Effector memory CD4-positive, alpha-beta T cell (primary cell): Measurements from ENCODE around the gene TDP1.

Experiments
- DNase-seq, 3 donors: peaks; one replicate each; pipeline ENCODE4 v3.0.0-alpha.2; 2020
- H3K27ac ChIP-seq: 2 replicates; pipeline ENCODE4 v1.7.0; 2013; ENCODE audit warnings: mild to moderate bottlenecking, low read length, moderate library complexity; ENCODE audit not compliant: insufficient read depth, poor library complexity, severe bottlenecking
- H3K27me3 ChIP-seq: replicated peaks from 2 replicates; pipeline ENCODE4 v1.7.0; 2013; ENCODE audit warnings: mild to moderate bottlenecking, low read length; ENCODE audit not compliant: insufficient read depth, control insufficient read depth, poor library complexity, severe bottlenecking
- H3K36me3 ChIP-seq: 2 replicates; pipeline ENCODE4 v1.7.0; 2013; ENCODE audit warnings: mild to moderate bottlenecking, low read length, moderate library complexity; ENCODE audit not compliant: control insufficient read depth, insufficient read depth
- H3K4me1 ChIP-seq: 2 replicates; pipeline ENCODE4 v1.7.0; 2013; ENCODE audit warnings: low read length, mild to moderate bottlenecking; ENCODE audit not compliant: control insufficient read depth, insufficient read depth, poor library complexity, severe bottlenecking
- H3K4me3 ChIP-seq: 2 replicates; pipeline ENCODE4 v1.7.0; 2013; ENCODE audit warnings: low read length, low read depth, mild to moderate bottlenecking; ENCODE audit not compliant: insufficient read depth, poor library complexity, severe bottlenecking
- H3K9me3 ChIP-seq: 2 replicates; pipeline ENCODE4 v1.7.0; 2013; ENCODE audit warnings: mild to moderate bottlenecking, low read length, moderate library complexity; ENCODE audit not compliant: control insufficient read depth

The TDP1 gene

DNA sequence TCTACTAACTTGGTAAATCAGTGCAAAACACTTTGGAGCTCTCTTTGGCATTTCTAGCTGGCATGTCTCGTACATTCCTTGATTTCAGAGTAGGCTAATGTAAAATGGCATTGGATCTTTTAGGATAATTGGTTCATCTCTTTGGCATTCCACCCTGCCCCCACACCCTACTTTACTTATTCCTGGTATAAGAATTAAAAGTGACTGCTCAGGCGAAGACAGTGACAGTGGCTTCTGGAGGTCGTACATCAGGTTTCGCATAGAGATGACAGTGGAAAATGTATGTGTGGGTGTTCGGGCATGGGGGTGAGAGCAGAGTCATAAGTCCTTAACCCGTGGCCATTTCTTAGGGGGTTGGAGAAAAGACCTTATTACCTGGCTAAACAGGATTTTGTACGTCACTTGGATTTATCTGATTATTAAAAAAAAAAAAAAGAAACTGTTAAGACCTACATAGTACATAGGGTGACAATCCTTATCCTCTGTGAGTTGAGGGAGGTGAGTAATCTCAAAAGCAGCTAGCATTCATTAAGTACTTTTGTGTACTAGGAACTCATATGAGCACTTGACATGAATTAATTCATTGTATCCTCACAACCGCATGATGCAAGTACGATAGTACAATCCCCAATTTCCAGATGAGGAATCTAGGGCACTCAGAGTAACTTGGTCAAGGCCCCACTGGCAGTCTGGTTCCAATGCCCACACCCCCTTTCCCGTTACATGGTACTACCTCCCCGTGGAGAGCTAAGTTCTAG lies 83.7 kb downstream of the TDP1 start:
- no peaks in the 10 kb centered on the region for H3K9me3 ChIP-seq
- no peak for DNase-seq
- no peak overlapping the region for H3K27ac ChIP-seq
- no peak overlapping the region for H3K4me3 ChIP-seq
- H3K4me1 ChIP-seq, result no peaks in the 10 kb centered on the region
- peaks cover 27% of the 10 kb centered on the region for H3K36me3 ChIP-seq
- H3K27me3 ChIP-seq, result no peaks in the 10 kb centered on the region

DNA sequence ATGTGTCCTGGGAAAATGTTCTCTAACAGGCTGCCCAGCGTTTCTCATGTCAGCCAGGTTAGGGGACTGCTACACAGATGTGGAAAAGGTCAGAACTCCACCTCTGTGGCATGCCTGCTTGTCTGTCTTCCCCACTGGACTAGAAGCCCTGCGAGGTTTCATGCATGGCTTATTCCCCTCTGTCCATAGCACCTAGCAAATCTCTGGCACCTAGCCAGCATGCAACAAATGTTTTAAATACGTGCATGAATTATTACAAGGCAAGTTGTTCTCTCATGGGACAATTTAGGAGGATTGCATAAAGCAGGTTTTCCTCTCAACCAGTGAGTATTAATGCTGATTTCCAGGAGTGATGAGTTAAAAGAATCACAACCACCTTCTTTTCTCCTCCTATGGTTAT lies 84.7 kb downstream of the TDP1 start:
- Histone ChIP-seq H3K27ac (no peak overlapping the region), H3K9me3 (no peaks in the 10 kb centered on the region), H3K36me3 (peaks cover 23% of the 10 kb centered on the region), H3K4me1 (no peaks in the 10 kb centered on the region), H3K27me3 (no peaks in the 10 kb centered on the region), H3K4me3 (no peak overlapping the region)
- DNase-seq, result no peak

GRCh38 chr14:90042496-90043252 lies 86.9 kb downstream of the TDP1 start:
- DNase-seq, result no peak
- Histone ChIP-seq H3K9me3 (no peaks in the 10 kb centered on the region), H3K4me1 (no peaks in the 10 kb centered on the region), H3K27ac (no peak overlapping the region), H3K27me3 (no peaks in the 10 kb centered on the region), H3K4me3 (no peak overlapping the region), H3K36me3 (peaks cover 13% of the 10 kb centered on the region)

DNA sequence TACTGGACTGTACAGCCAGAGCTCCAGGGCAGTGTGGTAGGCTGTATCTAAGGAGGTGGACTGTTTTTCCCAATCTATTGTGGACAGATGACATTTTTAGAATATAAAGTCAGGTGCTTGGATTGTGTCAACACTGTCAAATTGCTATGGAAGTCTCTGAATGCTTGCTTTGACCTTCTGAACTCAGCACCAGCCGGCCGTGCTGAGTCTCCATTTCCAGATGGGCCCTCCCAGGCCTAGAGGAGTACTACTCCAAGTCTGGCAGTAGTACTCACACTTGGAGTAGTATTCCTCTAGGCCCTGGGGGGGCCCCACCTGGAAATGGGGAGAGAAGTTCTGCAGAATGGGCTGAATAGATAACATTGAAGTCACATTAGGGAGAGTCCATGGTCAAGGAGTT lies 89.9 kb downstream of the TDP1 start:
- Histone ChIP-seq H3K9me3 (no peaks in the 10 kb centered on the region), H3K4me3 (no peak overlapping the region), H3K27me3 (no peaks in the 10 kb centered on the region), H3K36me3 (peaks cover 11% of the 10 kb centered on the region), H3K4me1 (no peaks in the 10 kb centered on the region), H3K27ac (no peak overlapping the region)
- no peak for DNase-seq

- no peak for DNase-seq
- H3K4me1 ChIP-seq, result no peaks in the 10 kb centered on the region
- no peaks in the 10 kb centered on the region for H3K9me3 ChIP-seq
- H3K27ac ChIP-seq, result no peak overlapping the region
- peaks cover 6% of the 10 kb centered on the region for H3K27me3 ChIP-seq
- H3K36me3 ChIP-seq, result no peaks in the 10 kb centered on the region
- no peak overlapping the region for H3K4me3 ChIP-seq
Measured at GRCh38 chr14:90049390-90049789, 93.7 kb downstream of the TDP1 start.

DNA sequence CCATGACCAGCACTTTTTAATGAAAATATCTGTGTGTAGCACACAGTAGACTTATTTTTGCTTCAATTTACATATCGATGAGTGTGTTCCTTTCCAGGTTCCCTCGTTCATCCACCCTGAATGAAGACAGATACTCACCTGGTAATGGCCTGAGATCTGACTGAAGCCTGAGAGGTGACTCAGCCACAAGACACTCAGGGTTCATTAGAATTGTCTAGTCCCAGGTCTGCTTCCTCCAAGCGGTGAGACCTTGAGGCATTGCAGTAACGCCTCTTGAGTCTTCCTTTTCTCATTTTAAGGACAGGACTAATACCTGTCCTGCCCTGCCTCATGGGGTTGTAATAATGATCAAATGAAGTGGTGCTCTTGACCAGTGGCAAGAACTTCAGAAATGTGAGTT lies 94.5 kb downstream of the TDP1 start:
- H3K9me3 ChIP-seq, result no peaks in the 10 kb centered on the region
- peaks cover 6% of the 10 kb centered on the region for H3K27me3 ChIP-seq

DNA sequence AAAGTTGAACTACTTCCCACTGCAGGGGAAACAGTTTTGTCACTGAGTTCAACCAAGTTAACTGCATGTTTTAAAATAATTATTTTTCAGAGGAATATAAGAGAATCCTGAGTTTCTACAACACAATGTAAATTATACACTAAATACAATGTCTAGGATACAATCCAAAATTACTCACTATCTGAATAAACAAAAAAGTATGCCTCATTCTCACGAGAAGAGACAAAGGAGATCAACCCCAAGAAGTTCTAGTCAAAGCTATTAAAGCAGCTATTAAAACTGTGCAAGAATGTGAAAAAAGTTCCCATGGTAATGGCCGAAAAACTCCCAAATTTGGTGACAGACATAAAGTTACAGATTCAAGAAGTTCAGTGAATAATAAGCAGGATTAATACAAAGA lies 97.3 kb downstream of the TDP1 start:
- Histone ChIP-seq H3K4me1 (no peaks in the 10 kb centered on the region), H3K27me3 (peaks cover 15% of the 10 kb centered on the region), H3K4me3 (no peak overlapping the region), H3K9me3 (no peaks in the 10 kb centered on the region), H3K27ac (no peak overlapping the region), H3K36me3 (no peaks in the 10 kb centered on the region)
- no peak for DNase-seq

More for the DNA sequence above, 94.5 kb downstream of the TDP1 start:
- no peaks in the 10 kb centered on the region for H3K4me1 ChIP-seq
- no peak overlapping the region for H3K4me3 ChIP-seq
- H3K27ac ChIP-seq, result no peak overlapping the region
- DNase-seq, result no peak
- H3K36me3 ChIP-seq, result no peaks in the 10 kb centered on the region

DNA sequence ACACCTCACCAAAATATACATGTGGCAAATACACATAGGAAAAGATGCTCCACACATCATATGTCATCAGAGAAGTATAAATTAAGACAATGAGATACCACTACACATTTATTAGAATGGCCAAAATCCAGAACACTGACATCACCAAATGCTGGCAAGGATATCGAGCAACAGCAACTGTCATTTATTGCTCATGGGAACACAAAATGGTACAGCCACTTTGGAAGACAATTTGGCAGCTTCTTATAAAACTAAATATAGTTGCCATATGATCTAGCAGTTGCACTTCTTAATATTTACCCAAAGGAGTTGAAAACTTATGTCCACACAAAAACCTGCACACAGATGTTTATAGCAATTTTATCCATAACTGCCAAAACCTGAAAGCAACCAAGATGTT lies 99.1 kb downstream of the TDP1 start:
- Histone ChIP-seq H3K4me1 (no peaks in the 10 kb centered on the region), H3K36me3 (no peaks in the 10 kb centered on the region), H3K27ac (no peak overlapping the region), H3K4me3 (no peak overlapping the region), H3K27me3 (peaks cover 15% of the 10 kb centered on the region), H3K9me3 (no peaks in the 10 kb centered on the region)
- no peak for DNase-seq

GRCh38 chr14:90056826-90057225 lies 101.1 kb downstream of the TDP1 start:
- H3K27me3 ChIP-seq, result peaks cover 22% of the 10 kb centered on the region
- no peak overlapping the region for H3K27ac ChIP-seq
- H3K4me3 ChIP-seq, result no peak overlapping the region
- DNase-seq, result no peak
- no peaks in the 10 kb centered on the region for H3K9me3 ChIP-seq
- H3K4me1 ChIP-seq, result peaks cover 12% of the 10 kb centered on the region
- H3K36me3 ChIP-seq, result no peaks in the 10 kb centered on the region

DNA sequence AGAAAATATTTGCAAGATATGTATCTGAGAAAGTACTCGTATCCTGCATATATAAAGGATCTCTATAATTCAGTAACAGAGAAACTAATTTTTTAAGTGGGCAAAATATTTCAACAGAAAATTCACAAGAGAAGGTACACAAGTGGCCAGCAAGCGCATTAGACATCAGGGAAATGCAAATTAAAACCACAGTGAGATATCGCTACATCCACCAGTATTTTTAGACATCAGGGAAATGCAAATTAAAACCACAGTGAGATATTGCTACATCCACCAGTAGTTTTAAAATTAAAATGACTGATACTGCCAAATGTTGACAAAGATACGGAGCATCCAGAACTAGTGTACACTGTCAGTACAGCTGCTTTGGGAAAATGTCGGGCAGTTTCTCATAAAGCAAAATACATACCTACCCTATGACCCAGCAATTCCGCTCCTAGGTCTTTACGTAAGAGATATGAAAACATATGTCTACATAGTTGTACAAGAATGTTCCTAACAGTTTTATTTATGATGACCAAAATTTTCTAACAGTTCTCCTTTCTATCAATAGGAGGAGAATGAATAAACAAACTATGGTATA lies 103.2 kb downstream of the TDP1 start:
- H3K27ac ChIP-seq, result no peak overlapping the region
- H3K27me3 ChIP-seq, result peaks cover 34% of the 10 kb centered on the region
- no peaks in the 10 kb centered on the region for H3K36me3 ChIP-seq
- H3K9me3 ChIP-seq, result no peaks in the 10 kb centered on the region
- no peak overlapping the region for H3K4me3 ChIP-seq
- H3K4me1 ChIP-seq, result peaks cover 26% of the 10 kb centered on the region
- no peak for DNase-seq
